Mesenchymal stem cell (in vitro differentiated cells and primary cell): ENCODE results near the gene SRCAP.

Experiments used
- DNase-seq: peaks from one replicate; pipeline ENCODE4 v3.0.0-alpha.2; 2013
- H2AFZ ChIP-seq: one replicate; pipeline ENCODE4 v1.6.1; 2013; ENCODE audit warnings: low read depth, mild to moderate bottlenecking, control low read depth, inconsistent platforms, low read length, moderate library complexity
- H2AK5ac ChIP-seq: 2 replicates; pipeline ENCODE4 v1.6.1; 2013; ENCODE audit warnings: low read length, moderate library complexity, mild to moderate bottlenecking, inconsistent platforms; ENCODE audit not compliant: severe bottlenecking
- H2BK120ac ChIP-seq: one replicate; pipeline ENCODE4 v1.6.1; 2013; ENCODE audit warnings: low read depth, mild to moderate bottlenecking, inconsistent platforms, low read length, moderate library complexity
- H2BK12ac ChIP-seq, 2 experiments: one replicate each; pipeline ENCODE4 v1.6.1; 2013; ENCODE audit warnings: inconsistent platforms in 2 of 2, low read length in 2 of 2, mild to moderate bottlenecking in 2 of 2, moderate library complexity in 2 of 2, control low read depth in 1 of 2
- H2BK15ac ChIP-seq: one replicate; pipeline ENCODE4 v1.6.1; 2013; ENCODE audit warnings: mild to moderate bottlenecking, low read depth, inconsistent platforms; ENCODE audit not compliant: poor library complexity, severe bottlenecking
- H2BK5ac ChIP-seq: 2 replicates; pipeline ENCODE4 v1.6.1; 2013; ENCODE audit warnings: low read depth, mild to moderate bottlenecking, low read length, control low read depth, inconsistent platforms; ENCODE audit not compliant: poor library complexity, severe bottlenecking
- H3K14ac ChIP-seq, 2 experiments: one replicate each; pipeline ENCODE4 v1.6.1; 2013; ENCODE audit warnings: inconsistent platforms in 2 of 2, low read length in 2 of 2, control low read depth in 1 of 2, mild to moderate bottlenecking in 1 of 2, moderate library complexity in 1 of 2
- H3K18ac ChIP-seq, 2 experiments: one replicate each; pipeline ENCODE4 v1.6.1; 2013; ENCODE audit warnings: inconsistent platforms in 2 of 2, low read length in 2 of 2, control low read depth in 1 of 2, low read depth in 1 of 2, mild to moderate bottlenecking in 1 of 2
- H3K23ac ChIP-seq, 2 experiments: one replicate each; pipeline ENCODE4 v1.6.1; 2013; ENCODE audit warnings: inconsistent platforms in 2 of 2, low read length in 2 of 2, mild to moderate bottlenecking in 2 of 2, moderate library complexity in 2 of 2, control low read depth in 1 of 2
- H3K27ac ChIP-seq: 2 replicates; pipeline ENCODE4 v1.5.1; 2013; ENCODE audit warnings: mild to moderate bottlenecking, moderate library complexity, low read length, control low read depth, inconsistent platforms; ENCODE audit not compliant: poor library complexity, severe bottlenecking
- H3K27me3 ChIP-seq, 2 experiments: 2 replicates each; pipeline versions ENCODE4 v1.6.1 to v1.7.0; 2013; ENCODE audit warnings: low read length in 2 of 2, mild to moderate bottlenecking in 2 of 2, moderate library complexity in 2 of 2, control low read depth in 1 of 2, inconsistent platforms in 1 of 2; ENCODE audit not compliant: control insufficient read depth in 1 of 2, insufficient read depth in 1 of 2
- H3K36me3 ChIP-seq, 2 experiments: 2 replicates each; pipeline versions ENCODE4 v1.6.1 to v1.7.0; 2013; ENCODE audit warnings: low read length in 2 of 2, control low read depth in 1 of 2, inconsistent platforms in 1 of 2, low read depth in 1 of 2, mild to moderate bottlenecking in 1 of 2; ENCODE audit not compliant: insufficient read depth in 2 of 2, control insufficient read depth in 1 of 2
- H3K4ac ChIP-seq, 2 experiments: one replicate each; pipeline ENCODE4 v1.6.1; 2013; ENCODE audit warnings: inconsistent platforms in 2 of 2, low read length in 2 of 2, mild to moderate bottlenecking in 2 of 2, moderate library complexity in 2 of 2, control low read depth in 1 of 2, low read depth in 1 of 2
- H3K4me1 ChIP-seq: 2 replicates; pipeline ENCODE4 v1.6.1; 2013; ENCODE audit warnings: low read depth, low read length, control low read depth; ENCODE audit not compliant: control insufficient read depth, insufficient read depth
- H3K4me2 ChIP-seq: 2 replicates; pipeline ENCODE4 v1.6.1; 2013; ENCODE audit warnings: low read length, mild to moderate bottlenecking, inconsistent platforms; ENCODE audit not compliant: poor library complexity, severe bottlenecking
- H3K4me3 ChIP-seq, 2 experiments: 2 replicates each; pipeline versions ENCODE4 v1.5.1 to v1.7.0; 2013; ENCODE audit warnings: low read length in 2 of 2, mild to moderate bottlenecking in 2 of 2, control low read depth in 1 of 2, low read depth in 1 of 2; ENCODE audit not compliant: insufficient read depth in 1 of 2
- H3K79me1 ChIP-seq: replicated peaks from 2 replicates; pipeline ENCODE4 v1.6.1; 2013; ENCODE audit warnings: mild to moderate bottlenecking, control low read depth, low read length, inconsistent platforms; ENCODE audit not compliant: poor library complexity, severe bottlenecking
- H3K9ac ChIP-seq: 2 replicates; pipeline ENCODE4 v1.7.0; 2013; ENCODE audit warnings: mild to moderate bottlenecking, low read length, moderate library complexity
- H3K9me3 ChIP-seq: 2 replicates; pipeline ENCODE4 v1.7.0; 2013; ENCODE audit warnings: mild to moderate bottlenecking, low read length; ENCODE audit not compliant: control insufficient read depth
- H4K8ac ChIP-seq: one replicate; pipeline ENCODE4 v1.6.1; 2013; ENCODE audit warnings: inconsistent platforms, mild to moderate bottlenecking, low read length, moderate library complexity
- H4K91ac ChIP-seq: one replicate; pipeline ENCODE4 v1.6.1; 2013; ENCODE audit warnings: mild to moderate bottlenecking, low read length, inconsistent platforms
- WGBS: methylation state at CpG from one replicate; pipeline ENCODE4 v1.1.7; 2013; ENCODE audit warnings: mixed read lengths; 5-methylcytosine and 5-hydroxymethylcytosine counted together

SRCAP gene

DNA sequence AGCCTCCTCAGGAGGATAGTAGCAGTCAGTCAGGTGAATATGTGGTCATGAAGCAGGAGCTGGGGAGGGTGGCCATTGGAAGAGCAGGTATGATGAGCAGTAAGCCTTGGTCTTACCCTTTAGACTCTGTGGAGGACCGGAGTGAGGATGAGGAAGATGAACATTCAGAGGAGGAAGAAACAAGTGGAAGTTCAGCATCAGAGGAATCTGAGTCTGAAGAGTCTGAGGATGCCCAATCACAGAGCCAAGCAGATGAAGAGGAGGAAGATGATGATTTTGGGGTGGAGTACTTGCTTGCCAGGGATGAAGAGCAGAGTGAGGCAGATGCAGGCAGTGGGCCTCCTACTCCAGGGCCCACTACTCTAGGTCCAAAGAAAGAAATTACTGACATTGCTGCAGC, 12.7 kb downstream of the SRCAP start:
- Histone ChIP-seq H3K23ac (no peak overlapping the region), H2BK120ac (no peak overlapping the region), H3K9ac (no peak overlapping the region), H3K18ac (no peak overlapping the region), H3K9me3 (peaks cover 3% of the 10 kb centered on the region), H3K14ac (no peak overlapping the region), H2AFZ (no peak overlapping the region), H3K4ac (no peak overlapping the region), H4K8ac (no peak overlapping the region), H3K36me3 (peaks cover 84 to 93% of the 10 kb centered on the region in 2 experiments), H3K4me3 (no peak overlapping the region), H3K79me1 (peaks cover 48% of the 10 kb centered on the region), H3K4me1 (peaks cover 5% of the 10 kb centered on the region), H2BK12ac (no peak overlapping the region), H2BK15ac (no peak overlapping the region), H2BK5ac (no peak overlapping the region), H3K4me2 (no peak overlapping the region), H4K91ac (no peak overlapping the region), H3K27ac (no peak overlapping the region), H3K27me3 (no peaks in the 10 kb centered on the region), H2AK5ac (no peak overlapping the region)
- no peak for DNase-seq
- WGBS, result 100% methylated on average over 1 of the region's 1 CpG

DNA sequence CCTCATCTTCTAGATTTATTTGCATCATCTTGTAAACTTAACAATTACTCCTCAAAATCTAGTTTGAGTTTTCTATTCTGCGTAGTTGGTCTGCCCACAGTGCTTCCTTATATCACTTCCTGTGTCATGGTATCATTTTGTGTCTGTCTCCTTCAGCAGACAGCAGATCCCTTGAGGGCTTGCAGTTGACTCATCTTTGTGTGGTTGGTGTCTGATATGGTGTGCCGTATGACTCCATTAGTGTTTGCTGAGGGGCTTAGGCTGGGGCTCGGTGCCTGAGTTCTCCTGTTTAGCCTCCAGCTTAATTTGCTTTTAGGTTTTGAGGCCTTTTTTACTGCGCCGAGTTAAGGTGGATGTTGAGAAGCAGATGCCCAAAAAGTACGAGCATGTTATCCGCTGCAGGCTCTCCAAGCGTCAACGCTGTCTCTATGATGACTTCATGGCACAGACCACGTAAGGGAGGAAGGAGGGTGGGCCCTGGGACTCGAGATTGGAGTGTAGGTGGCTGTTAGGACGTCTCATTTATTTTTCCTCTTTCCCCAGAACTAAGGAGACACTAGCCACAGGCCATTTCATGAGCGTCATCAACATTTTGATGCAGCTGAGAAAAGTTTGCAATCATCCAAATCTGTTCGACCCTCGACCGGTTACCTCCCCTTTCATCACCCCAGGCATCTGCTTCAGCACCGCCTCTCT, 16.9 kb downstream of the SRCAP start:
- no peak overlapping the region for H2AFZ ChIP-seq
- no peak overlapping the region for H3K14ac ChIP-seq
- H3K4me3 ChIP-seq, result no peak overlapping the region
- no peak overlapping the region for H3K18ac ChIP-seq
- DNase-seq, result peak; percentile 60
- no peak overlapping the region for H4K91ac ChIP-seq
- H4K8ac ChIP-seq, result no peak overlapping the region
- peaks cover 3% of the 10 kb centered on the region for H3K9me3 ChIP-seq
- H3K9ac ChIP-seq, result no peak overlapping the region
- H2BK120ac ChIP-seq, result no peak overlapping the region
- whole genome bisulfite sequencing, result 89% methylated on average over 14 of the region's 17 CpGs
- no peak overlapping the region for H2BK15ac ChIP-seq
- peaks cover 77 to 88% of the 10 kb centered on the region in 2 experiments for H3K36me3 ChIP-seq
- H3K23ac ChIP-seq, result no peak overlapping the region
- no peak overlapping the region for H2BK12ac ChIP-seq
- H3K79me1 ChIP-seq, result peaks cover 42% of the 10 kb centered on the region
- H3K4me2 ChIP-seq, result no peak overlapping the region
- H3K4me1 ChIP-seq, result peaks cover 5% of the 10 kb centered on the region
- peak overlapping the region in 1 of 2 experiments; percentile 30 for H3K4ac ChIP-seq
- H2AK5ac ChIP-seq, result no peak overlapping the region
- no peak overlapping the region for H2BK5ac ChIP-seq
- H3K27me3 ChIP-seq, result no peaks in the 10 kb centered on the region
- H3K27ac ChIP-seq, result no peak overlapping the region

- Histone ChIP-seq H3K27ac (no peak overlapping the region), H3K27me3 (no peaks in the 10 kb centered on the region), H3K4me1 (peaks cover 1% of the 10 kb centered on the region), H2BK12ac (no peak overlapping the region), H3K36me3 (peaks cover 83 to 94% of the 10 kb centered on the region in 2 experiments), H3K9ac (no peak overlapping the region), H3K14ac (no peak overlapping the region), H3K4me2 (no peak overlapping the region), H3K9me3 (no peaks in the 10 kb centered on the region), H3K18ac (no peak overlapping the region), H3K4ac (no peak overlapping the region), H4K91ac (no peak overlapping the region), H3K4me3 (no peak overlapping the region), H2AK5ac (no peak overlapping the region), H2AFZ (no peak overlapping the region), H2BK15ac (no peak overlapping the region), H3K23ac (no peak overlapping the region), H2BK120ac (no peak overlapping the region), H4K8ac (no peak overlapping the region), H3K79me1 (peaks cover 59% of the 10 kb centered on the region), H2BK5ac (no peak overlapping the region)
- DNase-seq, result no peak
- 96% methylated on average over 11 of the region's 11 CpGs for WGBS
These were observed 21.1 kb downstream of the SRCAP start for GRCh38 chr16:30720086-30720485.

GRCh38 chr16:30720694-30721093, 21.7 kb downstream of the SRCAP start:
- Histone ChIP-seq H3K79me1 (peaks cover 61% of the 10 kb centered on the region), H3K4me1 (peaks cover 1% of the 10 kb centered on the region), H3K4me3 (no peak overlapping the region), H3K18ac (no peak overlapping the region), H4K91ac (no peak overlapping the region), H3K27ac (no peak overlapping the region), H3K36me3 (peaks cover 86 to 95% of the 10 kb centered on the region in 2 experiments), H2BK5ac (no peak overlapping the region), H2BK120ac (no peak overlapping the region), H2BK12ac (no peak overlapping the region), H3K9ac (peak overlapping the region; percentile 22), H3K4me2 (no peak overlapping the region), H3K23ac (no peak overlapping the region), H2AFZ (no peak overlapping the region), H3K9me3 (no peaks in the 10 kb centered on the region), H3K4ac (no peak overlapping the region), H3K14ac (no peak overlapping the region), H4K8ac (no peak overlapping the region), H3K27me3 (no peaks in the 10 kb centered on the region), H2BK15ac (no peak overlapping the region), H2AK5ac (no peak overlapping the region)
- WGBS, result 92% methylated on average over 8 of the region's 9 CpGs
- DNase-seq, result no peak
